ENCODE measurements around the gene SLC25A29.

DNA sequence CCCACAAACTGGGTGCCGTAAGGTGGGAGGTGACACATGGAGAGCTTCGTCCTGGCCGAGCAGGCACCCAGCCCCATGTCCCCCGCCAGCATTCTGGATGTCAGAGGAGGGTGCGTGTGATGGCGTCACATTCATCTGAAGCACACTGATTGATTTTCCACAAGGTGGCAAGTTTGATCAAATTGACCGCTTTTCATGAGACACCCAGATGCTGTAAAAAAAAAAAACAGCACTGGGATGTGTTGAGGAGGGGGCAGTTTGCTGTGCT is 24.2 kb downstream of the SLC25A29 start:
- TF ChIP-seq, protein P1, sequence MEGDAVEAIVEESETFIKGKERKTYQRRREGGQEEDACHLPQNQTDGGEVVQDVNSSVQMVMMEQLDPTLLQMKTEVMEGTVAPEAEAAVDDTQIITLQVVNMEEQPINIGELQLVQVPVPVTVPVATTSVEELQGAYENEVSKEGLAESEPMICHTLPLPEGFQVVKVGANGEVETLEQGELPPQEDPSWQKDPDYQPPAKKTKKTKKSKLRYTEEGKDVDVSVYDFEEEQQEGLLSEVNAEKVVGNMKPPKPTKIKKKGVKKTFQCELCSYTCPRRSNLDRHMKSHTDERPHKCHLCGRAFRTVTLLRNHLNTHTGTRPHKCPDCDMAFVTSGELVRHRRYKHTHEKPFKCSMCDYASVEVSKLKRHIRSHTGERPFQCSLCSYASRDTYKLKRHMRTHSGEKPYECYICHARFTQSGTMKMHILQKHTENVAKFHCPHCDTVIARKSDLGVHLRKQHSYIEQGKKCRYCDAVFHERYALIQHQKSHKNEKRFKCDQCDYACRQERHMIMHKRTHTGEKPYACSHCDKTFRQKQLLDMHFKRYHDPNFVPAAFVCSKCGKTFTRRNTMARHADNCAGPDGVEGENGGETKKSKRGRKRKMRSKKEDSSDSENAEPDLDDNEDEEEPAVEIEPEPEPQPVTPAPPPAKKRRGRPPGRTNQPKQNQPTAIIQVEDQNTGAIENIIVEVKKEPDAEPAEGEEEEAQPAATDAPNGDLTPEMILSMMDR (IDR thresholded peaks at IDR 0.05; ENCODE audit: borderline replicate concordance, extremely low read depth, low read length, poor library complexity, severe bottlenecking) = no peak
- TF ChIP-seq EZH2 (IDR thresholded peaks at IDR 0.05; ENCODE audit: borderline replicate concordance, low read depth, low read length, severe bottlenecking) = no peak

All from DND-41 (cell line).